Activated naive CD8-positive, alpha-beta T cell treated with anti-CD3 and anti-CD28 coated beads, Interleukin-2, amount 10 ng/mL, durations not matched to agents 7 days and 5 days (primary cell): ENCODE measurements around the gene PSMD4. TPM values are rescaled to one million over a fixed set of nuclear protein-coding genes. Genes with fewer than 3 reads are reported as not detected.

ENCODE experiments used
- total RNA-seq, 2 experiments: library from RNA; stranded (reverse); gene quantifications; one replicate each; pipeline ENCODE4 v1.2.3, GENCODE V29; 2021

Gene PSMD4
- total RNA-seq, 2 experiments from 2014 or later, result 170 to 174 TPM

Other genes starting within 250 kb of the PSMD4 start
- gene MINDY1, start 247.8 kb upstream of the PSMD4 start, total RNA-seq, result 10 to 100 TPM; 11.5 to 12.7 TPM
- 10 to 100 TPM; 22.9 to 23.2 TPM for gene PRUNE1, start 246.3 kb upstream of the PSMD4 start, total RNA-seq
- 1 to 10 TPM; 2.8 to 4.1 TPM for gene BNIPL, start 218.1 kb upstream of the PSMD4 start, total RNA-seq
- 1 to 10 TPM; 1.9 TPM for gene C1orf56, start 207.0 kb upstream of the PSMD4 start, total RNA-seq
- 100 to 1,000 TPM; 282 to 294 TPM for gene CDC42SE1, start 195.1 kb upstream of the PSMD4 start, total RNA-seq
- gene MLLT11, start 194.3 kb upstream of the PSMD4 start, total RNA-seq, result 1 to 10 TPM; 5.4 to 6.0 TPM
- gene GABPB2, start 184.0 kb upstream of the PSMD4 start, total RNA-seq, result 10 to 100 TPM; 32.9 to 34.0 TPM
- 1 to 10 TPM; 4.2 to 6.0 TPM for gene SEMA6C, start 108.1 kb upstream of the PSMD4 start, total RNA-seq
- 10 to 100 TPM; 21.2 to 23.7 TPM for gene TNFAIP8L2, start 98.1 kb upstream of the PSMD4 start, total RNA-seq
- gene LYSMD1, start 88.8 kb upstream of the PSMD4 start, total RNA-seq, result 1 to 10 TPM; 5.2 to 6.1 TPM
- 10 to 100 TPM; 64.5 to 66.6 TPM for gene SCNM1, start 88.6 kb upstream of the PSMD4 start, total RNA-seq
- gene TMOD4, start 78.8 kb upstream of the PSMD4 start, total RNA-seq, result 1 to 10 TPM; 1.2 to 4.1 TPM
- 10 to 100 TPM; 67.4 to 86.9 TPM for gene VPS72, start 64.5 kb upstream of the PSMD4 start, total RNA-seq
- 10 to 100 TPM; 51.9 to 59.4 TPM for gene PIP5K1A, start 56.2 kb upstream of the PSMD4 start, total RNA-seq
- gene ZNF687, start 27.6 kb downstream of the PSMD4 start, total RNA-seq, result 10 to 100 TPM; 35.5 to 37.0 TPM
- gene PI4KB, start 72.7 kb downstream of the PSMD4 start, total RNA-seq, result 10 to 100 TPM; 73.8 to 75.7 TPM
- gene RFX5, start 92.5 kb downstream of the PSMD4 start, total RNA-seq, result 10 to 100 TPM; 68.4 to 73.9 TPM
- not detected for gene SELENBP1, start 118.0 kb downstream of the PSMD4 start, total RNA-seq
- 100 to 1,000 TPM; 240 to 243 TPM for gene PSMB4, start 144.8 kb downstream of the PSMD4 start, total RNA-seq
- gene POGZ, start 204.8 kb downstream of the PSMD4 start, total RNA-seq, result 100 to 1,000 TPM in 1 of 2 experiments, 10 to 100 TPM in 1; 94.8 to 104 TPM